Uterus (tissue), 2 donors: ENCODE data around the gene ZNF532.

Experiments
- POLR2A ChIP-seq, 2 donors: fragments of 450-650 bp; IDR thresholded peaks; one replicate each; pipeline ENCODE4 v1.6.1; 2016; ENCODE audit warnings: antibody characterized with exemption in 2 of 2, mild to moderate bottlenecking in 1 of 2, moderate library complexity in 1 of 2
- TF ChIP-seq, protein P1 (sequence below), 4 experiments: fragments of 200-600 bp in 2 of 4; fragments of 450-650 bp in 2 of 4; sonication (generic) in 2 of 4; IDR thresholded peaks; one replicate each; pipeline ENCODE4 v1.5.1; 2016 to 2019; ENCODE audit warnings: antibody characterized with exemption in 4 of 4, mild to moderate bottlenecking in 2 of 4, moderate library complexity in 1 of 4

DNA sequence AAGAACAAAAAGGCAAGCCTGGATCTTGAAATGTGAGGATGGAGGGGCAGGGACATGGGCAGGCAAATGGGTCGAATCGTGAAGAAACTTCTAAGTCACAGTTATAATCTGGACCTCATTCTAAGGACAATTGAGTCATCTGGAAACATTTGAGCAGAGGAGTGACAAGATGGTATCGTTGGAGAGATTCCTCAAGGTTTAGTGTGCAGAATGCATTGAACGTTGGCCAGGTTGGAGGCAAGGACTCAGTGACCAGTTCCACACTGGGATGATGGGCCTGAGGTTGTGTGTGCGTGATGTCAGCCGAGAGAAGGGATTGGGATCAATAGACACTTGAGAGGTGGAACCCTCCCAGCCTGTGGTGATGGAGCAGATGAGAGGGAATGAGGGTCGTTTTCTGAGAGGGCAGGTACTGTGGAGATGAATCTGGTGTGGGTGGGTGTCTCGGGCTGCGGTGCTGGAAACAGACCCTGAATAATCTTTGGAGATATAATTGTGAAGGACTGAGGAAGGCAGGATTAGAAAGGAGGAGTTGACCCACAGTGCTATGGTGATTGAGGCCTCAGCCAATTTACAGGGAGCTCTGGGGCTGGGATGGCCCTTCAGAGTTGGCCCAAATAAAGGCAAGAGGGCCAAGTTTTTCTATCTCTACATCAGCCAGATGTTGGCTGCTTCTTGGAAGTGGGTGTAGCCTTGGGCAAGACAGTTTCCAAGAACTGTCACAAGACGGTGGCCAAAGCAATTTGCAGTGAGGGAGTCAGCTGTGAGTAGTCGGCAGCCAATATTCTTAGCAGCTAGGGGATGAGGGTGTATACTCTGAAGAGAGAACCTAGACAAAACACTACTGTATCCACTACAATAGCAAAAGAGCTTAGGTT is 5.8 kb upstream of the ZNF532 start:
- TF ChIP-seq, protein P1, sequence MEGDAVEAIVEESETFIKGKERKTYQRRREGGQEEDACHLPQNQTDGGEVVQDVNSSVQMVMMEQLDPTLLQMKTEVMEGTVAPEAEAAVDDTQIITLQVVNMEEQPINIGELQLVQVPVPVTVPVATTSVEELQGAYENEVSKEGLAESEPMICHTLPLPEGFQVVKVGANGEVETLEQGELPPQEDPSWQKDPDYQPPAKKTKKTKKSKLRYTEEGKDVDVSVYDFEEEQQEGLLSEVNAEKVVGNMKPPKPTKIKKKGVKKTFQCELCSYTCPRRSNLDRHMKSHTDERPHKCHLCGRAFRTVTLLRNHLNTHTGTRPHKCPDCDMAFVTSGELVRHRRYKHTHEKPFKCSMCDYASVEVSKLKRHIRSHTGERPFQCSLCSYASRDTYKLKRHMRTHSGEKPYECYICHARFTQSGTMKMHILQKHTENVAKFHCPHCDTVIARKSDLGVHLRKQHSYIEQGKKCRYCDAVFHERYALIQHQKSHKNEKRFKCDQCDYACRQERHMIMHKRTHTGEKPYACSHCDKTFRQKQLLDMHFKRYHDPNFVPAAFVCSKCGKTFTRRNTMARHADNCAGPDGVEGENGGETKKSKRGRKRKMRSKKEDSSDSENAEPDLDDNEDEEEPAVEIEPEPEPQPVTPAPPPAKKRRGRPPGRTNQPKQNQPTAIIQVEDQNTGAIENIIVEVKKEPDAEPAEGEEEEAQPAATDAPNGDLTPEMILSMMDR (IDR thresholded peaks at IDR 0.05): no peak
- TF ChIP-seq POLR2A (IDR thresholded peaks at IDR 0.05): no peak
